NB4 (cell line): ENCODE results near the gene CRYAB.

Experiments used
- CTCF ChIP-seq: IDR thresholded peaks from one replicate; pipeline ENCODE4 v1.5.1; 2012; ENCODE audit warnings: low read depth, low read length
- POLR2A ChIP-seq: IDR thresholded peaks from 2 replicates; pipeline ENCODE4 v1.6.1; 2011; ENCODE audit warnings: mild to moderate bottlenecking; ENCODE audit not compliant: insufficient read length; ENCODE audit errors: extremely low read depth

- TF ChIP-seq CTCF: no peak
- TF ChIP-seq POLR2A: no peak
Observed at GRCh38 chr11:111932611-111932950, 21.0 kb upstream of the CRYAB start.
